Keratinocyte (primary cell): ENCODE measurements around the gene MERTK.

ENCODE experiments used
- EZH2 ChIP-seq: IDR thresholded peaks from one replicate; pipeline ENCODE4 v1.6.1; 2012; ENCODE audit warnings: inconsistent platforms, mild to moderate bottlenecking, low read length, moderate library complexity
- TF ChIP-seq, protein P1 (sequence below), 3 experiments: IDR thresholded peaks in 1 of 3; conservative IDR thresholded peaks in 1 of 3; optimal IDR thresholded peaks in 1 of 3; 2 replicates in 2 of 3; 3 replicates in 1 of 3; pipeline versions ENCODE3 to v1.5.1; 2011; ENCODE audit warnings: low read length in 3 of 3, mild to moderate bottlenecking in 3 of 3, moderate library complexity in 2 of 3, control low read depth in 1 of 3, inconsistent platforms in 1 of 3; ENCODE audit not compliant: insufficient read depth in 2 of 3; ENCODE audit errors: extremely low read depth in 1 of 3

DNA sequence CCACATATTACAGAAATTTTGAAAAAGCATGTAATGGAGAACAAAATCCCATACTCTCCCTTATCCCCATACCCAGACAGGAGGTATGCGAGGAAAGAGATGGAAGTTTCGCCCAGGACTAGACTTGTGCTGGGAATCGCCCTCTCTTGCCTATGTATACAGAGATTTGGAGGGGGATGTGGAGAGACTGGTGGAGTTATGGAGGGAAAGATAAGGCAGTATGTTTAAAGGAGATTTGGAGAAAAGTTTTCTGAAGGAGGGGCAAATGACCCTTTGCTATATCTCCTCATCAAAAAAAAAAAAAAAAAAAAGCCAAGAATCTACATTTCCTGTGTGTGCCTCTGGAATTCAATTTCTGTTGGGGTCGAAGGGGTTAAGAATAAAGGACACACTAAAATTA is 75.3 kb downstream of the MERTK start:
- TF ChIP-seq, protein P1, sequence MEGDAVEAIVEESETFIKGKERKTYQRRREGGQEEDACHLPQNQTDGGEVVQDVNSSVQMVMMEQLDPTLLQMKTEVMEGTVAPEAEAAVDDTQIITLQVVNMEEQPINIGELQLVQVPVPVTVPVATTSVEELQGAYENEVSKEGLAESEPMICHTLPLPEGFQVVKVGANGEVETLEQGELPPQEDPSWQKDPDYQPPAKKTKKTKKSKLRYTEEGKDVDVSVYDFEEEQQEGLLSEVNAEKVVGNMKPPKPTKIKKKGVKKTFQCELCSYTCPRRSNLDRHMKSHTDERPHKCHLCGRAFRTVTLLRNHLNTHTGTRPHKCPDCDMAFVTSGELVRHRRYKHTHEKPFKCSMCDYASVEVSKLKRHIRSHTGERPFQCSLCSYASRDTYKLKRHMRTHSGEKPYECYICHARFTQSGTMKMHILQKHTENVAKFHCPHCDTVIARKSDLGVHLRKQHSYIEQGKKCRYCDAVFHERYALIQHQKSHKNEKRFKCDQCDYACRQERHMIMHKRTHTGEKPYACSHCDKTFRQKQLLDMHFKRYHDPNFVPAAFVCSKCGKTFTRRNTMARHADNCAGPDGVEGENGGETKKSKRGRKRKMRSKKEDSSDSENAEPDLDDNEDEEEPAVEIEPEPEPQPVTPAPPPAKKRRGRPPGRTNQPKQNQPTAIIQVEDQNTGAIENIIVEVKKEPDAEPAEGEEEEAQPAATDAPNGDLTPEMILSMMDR (optimal IDR thresholded peaks at IDR 0.05 in 1 of 3, IDR thresholded peaks at IDR 0.05 in 1 of 3, conservative IDR thresholded peaks at IDR 0.05 in 1 of 3; ENCODE audit: extremely low read depth in 1 of 3, insufficient read depth in 2 of 3, low read length in 3 of 3): no peak
- no peak for TF ChIP-seq EZH2
